HepG2 (cell line): Measurements from ENCODE around the gene ASPHD1. TPM values are rescaled to one million over a fixed set of nuclear protein-coding genes. Genes with fewer than 3 reads are reported as not detected.

Experiments used
- DNMT1 ChIP-seq: sonication (generic); formaldehyde crosslinking; IDR thresholded peaks from 2 replicates; pipeline ENCODE4 v1.5.1; 2020; ENCODE audit warnings: mild to moderate bottlenecking, missing genetic modification reagents
- NR2C2 ChIP-seq: sonication (generic); formaldehyde crosslinking; IDR thresholded peaks from 2 replicates; pipeline ENCODE4 v1.4.0; 2020; ENCODE audit warnings: missing genetic modification reagents, mild to moderate bottlenecking, moderate library complexity, borderline replicate concordance
- polyA plus RNA-seq, 8 experiments: library from polyadenylated mRNA; depleted of rRNA in 3 of 8; stranded (reverse) in 7 of 8; unstranded in 1 of 8; fragments of >200 nt; fragmentation: Illumina TruSeq in 4 of 8; extraction: Trizol in 4 of 8; gene quantifications; 2 replicates each; pipeline versions ENCODE4 v1.2.1 to v1.2.3, GENCODE V29; 2011 to 2016; ENCODE audit warnings: low read depth in 4 of 8, missing spikeins in 1 of 8, mixed read lengths in 1 of 8; ENCODE audit not compliant: insufficient read depth in 1 of 8
- total RNA-seq, 5 experiments: library from RNA; depleted of rRNA; stranded (reverse); fragments of >200 nt; fragmentation: Illumina TruSeq; extraction: Trizol; gene quantifications; 2 replicates each; pipeline ENCODE4 v1.2.3, GENCODE V29; 2016; ENCODE audit warnings: low read depth in 1 of 5
- TF ChIP-seq, protein P1 (sequence below): sonication (generic); formaldehyde crosslinking; IDR thresholded peaks from 2 replicates; pipeline ENCODE4 v1.4.0; 2020; ENCODE audit warnings: missing genetic modification reagents, borderline replicate concordance
- TF ChIP-seq, protein P2 (sequence below): IDR thresholded peaks from 2 replicates; pipeline ENCODE4 v1.4.0; 2020; ENCODE audit warnings: mild to moderate bottlenecking, missing genetic modification reagents
- TF ChIP-seq, protein P3 (sequence below): IDR thresholded peaks from 2 replicates; pipeline ENCODE4 v1.6.1; 2016; ENCODE audit warnings: missing biosample characterization, missing genetic modification reagents, low read depth
- TF ChIP-seq, protein P4 (sequence below): sonication (generic); formaldehyde crosslinking; IDR thresholded peaks from 2 replicates; pipeline ENCODE4 v1.4.0; 2020; ENCODE audit warnings: mild to moderate bottlenecking, missing genetic modification reagents

Gene ASPHD1
- total and polyA plus RNA-seq, 2 of the 13 experiments (the other 11 are each of a cell fraction or from before 2014, with no cell fraction given): 13.1 to 19.7 TPM

DNA sequence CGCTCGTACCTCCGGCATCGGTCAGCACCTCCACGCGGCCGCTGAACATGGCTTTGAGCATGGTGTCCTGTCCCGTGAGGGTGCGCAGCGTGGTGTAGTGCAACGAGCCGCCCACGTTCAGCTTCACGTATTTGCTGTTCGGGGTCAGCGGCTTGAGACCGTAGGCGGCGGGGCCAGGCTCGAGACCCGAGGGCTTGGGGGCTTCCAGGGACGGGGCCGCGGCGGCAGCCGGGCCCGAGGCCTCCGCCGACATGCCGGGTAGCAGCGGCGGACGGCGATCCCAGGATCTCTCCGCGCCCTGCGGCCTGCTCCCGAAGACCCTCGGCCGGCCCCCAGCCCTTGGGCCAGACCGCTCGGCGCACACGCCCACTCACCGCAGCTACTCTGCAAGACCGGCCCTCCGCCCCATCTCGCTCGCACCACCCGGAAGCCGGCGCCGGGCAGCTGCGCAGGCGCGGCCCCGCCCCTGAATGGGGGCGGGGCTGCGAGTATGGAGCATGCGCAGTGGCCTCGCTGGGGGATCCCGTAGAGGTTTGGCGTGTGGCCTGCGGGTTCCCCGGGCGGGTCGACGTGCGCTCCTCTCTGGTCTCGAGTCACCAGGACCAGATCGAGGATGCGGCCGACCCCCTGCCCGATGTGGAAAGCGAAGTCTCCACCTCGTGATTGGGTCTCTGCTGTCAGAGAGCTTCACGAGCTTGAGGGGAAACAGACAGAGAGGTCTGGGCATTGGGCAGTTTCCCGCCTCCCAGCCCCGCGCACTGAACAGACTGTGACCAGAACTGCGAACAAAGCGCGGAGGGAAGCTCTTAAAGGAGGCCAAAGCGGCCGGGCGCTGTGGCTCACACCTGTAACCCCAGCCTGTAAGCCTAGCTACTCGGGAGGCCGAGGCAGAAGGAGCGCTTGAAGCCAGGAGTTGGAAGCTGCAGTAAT is 25.8 kb downstream of the ASPHD1 start, which contains the start of gene KCTD13 (continued):
- TF ChIP-seq, protein P1, sequence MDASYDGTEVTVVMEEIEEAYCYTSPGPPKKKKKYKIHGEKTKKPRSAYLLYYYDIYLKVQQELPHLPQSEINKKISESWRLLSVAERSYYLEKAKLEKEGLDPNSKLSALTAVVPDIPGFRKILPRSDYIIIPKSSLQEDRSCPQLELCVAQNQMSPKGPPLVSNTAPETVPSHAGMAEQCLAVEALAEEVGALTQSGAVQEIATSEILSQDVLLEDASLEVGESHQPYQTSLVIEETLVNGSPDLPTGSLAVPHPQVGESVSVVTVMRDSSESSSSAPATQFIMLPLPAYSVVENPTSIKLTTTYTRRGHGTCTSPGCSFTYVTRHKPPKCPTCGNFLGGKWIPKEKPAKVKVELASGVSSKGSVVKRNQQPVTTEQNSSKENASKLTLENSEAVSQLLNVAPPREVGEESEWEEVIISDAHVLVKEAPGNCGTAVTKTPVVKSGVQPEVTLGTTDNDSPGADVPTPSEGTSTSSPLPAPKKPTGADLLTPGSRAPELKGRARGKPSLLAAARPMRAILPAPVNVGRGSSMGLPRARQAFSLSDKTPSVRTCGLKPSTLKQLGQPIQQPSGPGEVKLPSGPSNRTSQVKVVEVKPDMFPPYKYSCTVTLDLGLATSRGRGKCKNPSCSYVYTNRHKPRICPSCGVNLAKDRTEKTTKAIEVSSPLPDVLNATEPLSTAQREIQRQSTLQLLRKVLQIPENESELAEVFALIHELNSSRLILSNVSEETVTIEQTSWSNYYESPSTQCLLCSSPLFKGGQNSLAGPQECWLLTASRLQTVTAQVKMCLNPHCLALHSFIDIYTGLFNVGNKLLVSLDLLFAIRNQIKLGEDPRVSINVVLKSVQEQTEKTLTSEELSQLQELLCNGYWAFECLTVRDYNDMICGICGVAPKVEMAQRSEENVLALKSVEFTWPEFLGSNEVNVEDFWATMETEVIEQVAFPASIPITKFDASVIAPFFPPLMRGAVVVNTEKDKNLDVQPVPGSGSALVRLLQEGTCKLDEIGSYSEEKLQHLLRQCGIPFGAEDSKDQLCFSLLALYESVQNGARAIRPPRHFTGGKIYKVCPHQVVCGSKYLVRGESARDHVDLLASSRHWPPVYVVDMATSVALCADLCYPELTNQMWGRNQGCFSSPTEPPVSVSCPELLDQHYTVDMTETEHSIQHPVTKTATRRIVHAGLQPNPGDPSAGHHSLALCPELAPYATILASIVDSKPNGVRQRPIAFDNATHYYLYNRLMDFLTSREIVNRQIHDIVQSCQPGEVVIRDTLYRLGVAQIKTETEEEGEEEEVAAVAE: peak; percentile 73; the same call in 1 of the 2 replicates
- TF ChIP-seq, protein P2, sequence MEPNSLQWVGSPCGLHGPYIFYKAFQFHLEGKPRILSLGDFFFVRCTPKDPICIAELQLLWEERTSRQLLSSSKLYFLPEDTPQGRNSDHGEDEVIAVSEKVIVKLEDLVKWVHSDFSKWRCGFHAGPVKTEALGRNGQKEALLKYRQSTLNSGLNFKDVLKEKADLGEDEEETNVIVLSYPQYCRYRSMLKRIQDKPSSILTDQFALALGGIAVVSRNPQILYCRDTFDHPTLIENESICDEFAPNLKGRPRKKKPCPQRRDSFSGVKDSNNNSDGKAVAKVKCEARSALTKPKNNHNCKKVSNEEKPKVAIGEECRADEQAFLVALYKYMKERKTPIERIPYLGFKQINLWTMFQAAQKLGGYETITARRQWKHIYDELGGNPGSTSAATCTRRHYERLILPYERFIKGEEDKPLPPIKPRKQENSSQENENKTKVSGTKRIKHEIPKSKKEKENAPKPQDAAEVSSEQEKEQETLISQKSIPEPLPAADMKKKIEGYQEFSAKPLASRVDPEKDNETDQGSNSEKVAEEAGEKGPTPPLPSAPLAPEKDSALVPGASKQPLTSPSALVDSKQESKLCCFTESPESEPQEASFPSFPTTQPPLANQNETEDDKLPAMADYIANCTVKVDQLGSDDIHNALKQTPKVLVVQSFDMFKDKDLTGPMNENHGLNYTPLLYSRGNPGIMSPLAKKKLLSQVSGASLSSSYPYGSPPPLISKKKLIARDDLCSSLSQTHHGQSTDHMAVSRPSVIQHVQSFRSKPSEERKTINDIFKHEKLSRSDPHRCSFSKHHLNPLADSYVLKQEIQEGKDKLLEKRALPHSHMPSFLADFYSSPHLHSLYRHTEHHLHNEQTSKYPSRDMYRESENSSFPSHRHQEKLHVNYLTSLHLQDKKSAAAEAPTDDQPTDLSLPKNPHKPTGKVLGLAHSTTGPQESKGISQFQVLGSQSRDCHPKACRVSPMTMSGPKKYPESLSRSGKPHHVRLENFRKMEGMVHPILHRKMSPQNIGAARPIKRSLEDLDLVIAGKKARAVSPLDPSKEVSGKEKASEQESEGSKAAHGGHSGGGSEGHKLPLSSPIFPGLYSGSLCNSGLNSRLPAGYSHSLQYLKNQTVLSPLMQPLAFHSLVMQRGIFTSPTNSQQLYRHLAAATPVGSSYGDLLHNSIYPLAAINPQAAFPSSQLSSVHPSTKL: peak; percentile 7; the same call in 1 of the 2 replicates
- TF ChIP-seq DNMT1 (CRISPR knock-in tag): peak; percentile 93; the same call in 1 of the 2 replicates
- TF ChIP-seq, protein P3, sequence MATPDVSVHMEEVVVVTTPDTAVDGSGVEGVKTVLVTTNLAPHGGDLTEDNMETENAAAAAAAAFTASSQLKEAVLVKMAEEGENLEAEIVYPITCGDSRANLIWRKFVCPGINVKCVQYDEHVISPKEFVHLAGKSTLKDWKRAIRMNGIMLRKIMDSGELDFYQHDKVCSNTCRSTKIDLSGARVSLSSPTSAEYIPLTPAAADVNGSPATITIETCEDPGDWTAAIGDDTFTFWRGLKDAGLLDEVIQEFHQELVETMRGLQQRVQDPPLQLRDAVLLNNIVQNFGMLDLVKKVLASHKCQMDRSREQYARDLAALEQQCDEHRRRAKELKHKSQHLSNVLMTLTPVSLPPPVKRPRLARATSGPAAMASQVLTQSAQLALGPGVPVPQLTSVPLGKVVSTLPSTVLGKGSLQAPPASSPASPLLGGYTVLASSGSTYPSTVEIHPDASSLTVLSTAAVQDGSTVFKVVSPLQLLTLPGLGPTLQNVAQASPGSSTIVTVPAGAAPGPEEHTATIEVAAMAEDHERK (CRISPR knock-in tag): no peak; the same call in 1 of the 2 replicates
- TF ChIP-seq NR2C2 (CRISPR knock-in tag): no peak
- TF ChIP-seq, protein P4, sequence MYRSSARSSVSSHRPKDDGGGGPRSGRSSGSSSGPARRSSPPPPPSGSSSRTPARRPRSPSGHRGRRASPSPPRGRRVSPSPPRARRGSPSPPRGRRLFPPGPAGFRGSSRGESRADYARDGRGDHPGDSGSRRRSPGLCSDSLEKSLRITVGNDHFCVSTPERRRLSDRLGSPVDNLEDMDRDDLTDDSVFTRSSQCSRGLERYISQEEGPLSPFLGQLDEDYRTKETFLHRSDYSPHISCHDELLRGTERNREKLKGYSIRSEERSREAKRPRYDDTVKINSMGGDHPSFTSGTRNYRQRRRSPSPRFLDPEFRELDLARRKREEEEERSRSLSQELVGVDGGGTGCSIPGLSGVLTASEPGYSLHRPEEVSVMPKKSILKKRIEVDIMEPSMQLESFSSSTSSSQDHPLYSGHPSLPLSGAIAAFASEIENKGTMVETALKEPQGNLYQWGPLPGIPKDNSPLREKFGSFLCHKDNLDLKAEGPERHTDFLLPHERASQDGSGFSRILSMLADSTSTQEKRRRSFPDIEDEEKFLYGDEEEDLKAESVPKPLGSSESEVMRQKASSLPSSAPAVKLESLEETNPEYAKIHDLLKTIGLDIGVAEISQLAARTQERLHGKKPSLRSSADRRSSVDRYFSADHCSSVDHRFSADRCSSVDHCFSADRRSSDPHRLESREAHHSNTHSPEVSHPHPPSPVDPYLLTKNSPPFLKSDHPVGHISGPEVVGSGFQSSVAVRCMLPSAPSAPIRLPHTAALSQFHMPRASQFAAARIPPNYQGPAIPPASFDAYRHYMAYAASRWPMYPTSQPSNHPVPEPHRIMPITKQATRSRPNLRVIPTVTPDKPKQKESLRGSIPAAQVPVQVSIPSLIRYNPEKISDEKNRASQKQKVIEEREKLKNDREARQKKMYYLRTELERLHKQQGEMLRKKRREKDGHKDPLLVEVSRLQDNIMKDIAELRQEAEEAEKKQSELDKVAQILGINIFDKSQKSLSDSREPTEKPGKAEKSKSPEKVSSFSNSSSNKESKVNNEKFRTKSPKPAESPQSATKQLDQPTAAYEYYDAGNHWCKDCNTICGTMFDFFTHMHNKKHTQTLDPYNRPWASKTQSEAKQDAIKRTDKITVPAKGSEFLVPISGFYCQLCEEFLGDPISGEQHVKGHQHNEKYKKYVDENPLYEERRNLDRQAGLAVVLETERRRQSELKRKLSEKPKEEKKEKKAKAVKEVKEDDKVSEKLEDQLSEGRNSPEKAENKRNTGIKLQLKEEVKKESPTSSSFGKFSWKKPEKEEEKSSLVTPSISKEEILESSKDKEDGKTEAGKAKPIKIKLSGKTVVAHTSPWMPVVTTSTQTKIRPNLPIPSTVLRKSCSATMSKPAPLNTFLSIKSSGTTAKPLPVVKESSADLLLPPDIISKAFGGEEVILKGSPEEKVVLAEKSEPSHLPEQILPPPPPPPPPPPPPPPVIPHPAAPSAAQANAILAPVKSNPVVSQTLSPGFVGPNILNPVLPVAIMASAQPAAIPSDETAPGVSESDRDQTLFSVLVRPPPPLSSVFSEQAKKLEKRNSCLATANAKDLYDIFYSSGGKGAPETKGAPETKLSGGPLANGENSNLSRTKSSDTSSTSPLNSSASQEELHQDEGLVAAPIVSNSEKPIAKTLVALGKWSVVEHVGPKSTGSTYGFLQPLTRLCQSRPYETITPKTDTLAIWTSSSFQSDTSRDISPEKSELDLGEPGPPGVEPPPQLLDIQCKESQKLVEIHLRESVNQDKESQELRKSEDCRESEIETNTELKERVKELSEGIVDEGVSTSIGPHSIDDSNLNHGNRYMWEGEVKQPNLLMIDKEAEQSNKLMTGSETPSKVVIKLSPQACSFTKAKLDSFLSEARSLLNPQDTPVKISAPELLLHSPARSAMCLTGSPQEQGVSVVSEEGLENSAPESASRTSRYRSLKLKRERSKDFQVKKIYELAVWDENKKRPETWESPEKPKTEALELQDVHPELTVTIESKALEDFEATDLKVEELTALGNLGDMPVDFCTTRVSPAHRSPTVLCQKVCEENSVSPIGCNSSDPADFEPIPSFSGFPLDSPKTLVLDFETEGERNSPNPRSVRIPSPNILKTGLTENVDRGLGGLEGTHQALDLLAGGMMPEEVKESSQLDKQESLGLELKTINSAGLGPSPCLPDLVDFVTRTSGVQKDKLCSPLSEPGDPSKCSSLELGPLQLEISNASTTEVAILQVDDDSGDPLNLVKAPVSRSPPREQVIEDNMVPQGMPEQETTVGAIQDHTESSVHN (CRISPR knock-in tag): peak; percentile 97
